ENCODE data around the gene MINDY1.
A peak's percentile ranks its signal among the peaks of the same experiment; 100 is the strongest.

The MINDY1 gene, protein sequence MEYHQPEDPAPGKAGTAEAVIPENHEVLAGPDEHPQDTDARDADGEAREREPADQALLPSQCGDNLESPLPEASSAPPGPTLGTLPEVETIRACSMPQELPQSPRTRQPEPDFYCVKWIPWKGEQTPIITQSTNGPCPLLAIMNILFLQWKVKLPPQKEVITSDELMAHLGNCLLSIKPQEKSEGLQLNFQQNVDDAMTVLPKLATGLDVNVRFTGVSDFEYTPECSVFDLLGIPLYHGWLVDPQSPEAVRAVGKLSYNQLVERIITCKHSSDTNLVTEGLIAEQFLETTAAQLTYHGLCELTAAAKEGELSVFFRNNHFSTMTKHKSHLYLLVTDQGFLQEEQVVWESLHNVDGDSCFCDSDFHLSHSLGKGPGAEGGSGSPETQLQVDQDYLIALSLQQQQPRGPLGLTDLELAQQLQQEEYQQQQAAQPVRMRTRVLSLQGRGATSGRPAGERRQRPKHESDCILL

DNA sequence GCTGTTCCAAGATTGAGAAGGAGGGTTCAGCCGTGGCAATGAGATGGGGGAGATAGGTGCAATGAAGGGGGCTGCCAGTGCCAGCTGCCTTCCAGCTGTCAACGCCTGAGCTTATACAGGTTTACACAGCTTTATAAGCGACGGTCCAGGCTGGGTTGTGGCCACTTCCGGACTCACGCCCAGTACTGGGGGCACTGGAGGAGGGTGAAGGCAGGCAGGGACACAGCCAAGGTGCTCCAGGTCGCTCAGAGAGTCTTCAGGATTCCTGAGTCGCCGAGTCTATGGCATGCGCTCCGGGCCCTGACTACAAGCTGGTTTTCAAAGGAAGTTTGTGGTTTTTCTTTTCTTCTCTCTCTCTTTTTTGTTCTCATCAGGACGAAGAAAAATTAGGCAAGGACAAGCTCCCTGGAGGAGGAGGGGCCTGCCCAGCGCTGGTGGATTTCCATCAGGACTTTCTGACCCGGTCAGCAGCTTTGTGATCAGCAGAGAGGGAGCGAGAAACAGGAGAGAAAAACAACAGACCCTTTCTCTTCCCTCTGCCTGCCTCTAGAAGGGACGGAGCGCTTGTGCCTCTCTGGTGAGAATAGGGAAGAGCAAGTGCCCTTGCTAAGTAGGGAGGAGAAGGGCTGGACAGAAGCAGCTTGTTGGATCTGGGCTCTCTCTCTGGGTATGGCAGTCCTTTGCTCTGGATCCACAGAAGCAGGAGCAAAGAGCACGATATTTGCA is at the start of gene MINDY1:
MINDY1 (minus strand) TSS at position 576 of the 726 bp plus-strand sequence. CDS start 4,285 bp downstream, outside the sequence.
- peak; percentile 87 for DNase-seq (ENCODE audit: low read depth)

DNA sequence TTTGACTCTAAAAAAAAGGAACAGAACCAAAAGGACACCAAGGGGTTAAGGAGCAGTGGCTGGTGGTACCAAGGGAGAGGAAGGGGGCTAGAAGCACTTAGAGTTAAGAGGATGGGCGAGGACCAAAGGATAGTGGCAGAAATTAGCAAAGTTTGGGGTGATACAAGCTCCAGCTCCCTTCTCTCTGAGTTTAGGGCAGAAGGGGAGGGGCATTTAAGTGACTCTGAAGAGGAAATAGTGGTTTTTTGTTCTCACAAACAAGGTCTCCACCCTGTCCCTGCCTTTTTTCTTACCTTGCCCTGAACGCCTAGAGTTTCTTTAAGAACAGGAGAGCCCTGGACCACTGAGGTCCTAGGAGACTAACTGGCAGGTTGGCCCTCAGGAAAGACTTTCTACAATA is 49.4 kb upstream of the MINDY1 start:
- no peak for DNase-seq (ENCODE audit: low read depth)

DNA sequence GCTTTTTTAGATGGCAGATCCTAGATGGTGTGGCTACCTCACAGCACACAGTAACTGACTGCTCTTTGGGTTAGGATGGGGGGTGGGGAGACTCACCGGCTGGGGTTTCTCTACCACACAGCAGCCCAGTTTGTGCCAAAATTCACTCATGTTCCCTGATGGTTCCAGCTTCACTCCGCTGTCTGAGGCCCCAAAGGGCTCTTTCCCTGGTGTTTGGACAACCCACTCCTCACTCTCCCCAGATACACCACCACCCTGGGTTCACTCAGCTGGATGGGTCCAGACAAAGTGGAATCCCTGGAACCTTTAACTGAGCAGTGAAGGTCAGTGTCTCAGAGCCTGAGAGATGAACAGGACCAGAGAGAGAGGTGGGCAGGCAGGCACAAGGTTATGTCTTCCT is 48.9 kb upstream of the MINDY1 start:
- DNase-seq (ENCODE audit: low read depth) = no peak

DNA sequence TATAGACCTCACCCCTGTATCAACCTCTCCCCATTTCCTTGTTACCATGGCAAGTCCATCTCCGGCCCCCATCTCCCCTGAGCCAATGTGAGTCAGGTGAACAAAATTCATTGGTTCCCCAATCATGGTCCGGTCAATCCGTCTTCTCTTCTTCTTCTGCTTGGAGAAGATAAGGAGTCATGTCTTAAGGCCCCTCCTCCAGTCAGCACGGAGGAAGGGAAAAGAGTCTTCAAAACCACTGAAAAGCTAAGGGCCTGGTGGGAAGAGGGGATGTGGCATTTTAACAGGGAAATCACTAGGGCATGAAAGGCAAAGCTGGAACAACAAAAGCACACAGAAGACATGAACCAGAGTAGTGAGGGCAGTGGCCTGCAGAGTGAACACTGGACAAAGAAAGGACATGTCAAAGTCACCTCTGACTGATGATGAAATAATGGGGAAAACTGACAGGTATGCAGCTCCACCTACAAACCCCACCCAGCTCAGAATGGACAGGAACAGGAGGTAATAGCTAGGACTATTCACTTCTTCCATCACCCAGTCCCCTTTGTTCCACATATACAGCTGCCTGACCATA is 48.4 kb upstream of the MINDY1 start:
- DNase-seq (ENCODE audit: low read depth) = no peak

DNA sequence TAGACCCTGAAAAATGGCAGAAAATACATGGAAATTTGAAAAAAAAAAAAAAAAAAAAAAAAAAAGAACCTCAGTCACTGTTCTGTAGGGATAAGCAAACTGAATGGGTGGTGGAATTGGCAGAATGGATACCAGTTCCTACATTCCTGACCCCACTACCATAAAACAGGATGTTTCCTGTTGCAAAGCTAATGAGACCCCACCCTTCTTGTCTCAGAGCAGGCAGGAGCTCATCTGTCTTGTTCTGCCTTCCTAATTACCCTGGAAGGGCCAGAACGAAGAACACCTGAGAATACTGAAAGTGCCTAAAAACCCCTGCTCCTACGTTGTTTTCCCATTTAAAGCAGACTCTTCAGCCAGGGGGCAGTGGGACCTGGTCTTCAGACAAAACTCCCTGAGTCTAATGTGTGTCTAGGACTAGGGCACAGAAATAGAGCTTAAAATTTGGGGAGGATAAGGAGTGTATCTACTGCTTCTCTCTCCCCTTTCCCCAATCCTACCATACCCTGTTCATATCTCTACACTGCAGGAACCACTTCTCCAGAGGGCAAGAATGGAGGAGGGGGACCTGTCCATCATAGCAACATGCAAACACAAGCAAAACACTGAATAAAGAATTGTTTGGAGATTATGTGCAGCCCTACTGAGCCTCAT is 44.8 kb upstream of the MINDY1 start:
- no peak for DNase-seq (ENCODE audit: low read depth)

DNA sequence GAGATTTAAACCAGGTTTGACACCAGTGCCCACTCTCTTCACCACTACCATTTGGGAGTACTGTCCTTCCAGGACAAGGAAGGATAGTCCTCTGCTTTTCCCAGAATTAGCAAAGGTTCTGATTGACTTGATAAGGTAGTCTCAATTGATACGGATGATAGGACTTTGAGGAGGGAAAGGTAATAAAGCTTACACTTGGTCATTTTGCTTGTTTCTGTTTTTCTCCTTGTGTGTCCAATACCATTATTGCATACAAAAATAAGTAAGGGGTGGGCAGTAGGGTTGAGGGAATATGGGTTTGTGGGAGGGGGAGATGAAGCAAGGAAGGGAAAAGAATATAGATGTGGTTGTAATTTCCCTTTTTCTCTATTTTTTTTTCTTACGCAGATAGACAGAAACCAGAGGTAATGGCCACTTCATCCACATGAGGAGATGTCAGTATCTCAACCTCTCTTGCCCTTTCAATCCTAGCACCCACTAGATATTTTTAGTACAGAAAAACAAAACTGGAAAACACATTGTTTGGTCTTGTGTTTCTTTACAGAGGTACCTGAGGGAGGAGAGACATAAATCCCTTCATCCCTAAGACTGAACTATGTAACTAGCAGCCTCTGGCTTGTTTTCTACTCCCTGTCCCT is 43.5 kb upstream of the MINDY1 start:
- DNase-seq (ENCODE audit: low read depth) = no peak

DNA sequence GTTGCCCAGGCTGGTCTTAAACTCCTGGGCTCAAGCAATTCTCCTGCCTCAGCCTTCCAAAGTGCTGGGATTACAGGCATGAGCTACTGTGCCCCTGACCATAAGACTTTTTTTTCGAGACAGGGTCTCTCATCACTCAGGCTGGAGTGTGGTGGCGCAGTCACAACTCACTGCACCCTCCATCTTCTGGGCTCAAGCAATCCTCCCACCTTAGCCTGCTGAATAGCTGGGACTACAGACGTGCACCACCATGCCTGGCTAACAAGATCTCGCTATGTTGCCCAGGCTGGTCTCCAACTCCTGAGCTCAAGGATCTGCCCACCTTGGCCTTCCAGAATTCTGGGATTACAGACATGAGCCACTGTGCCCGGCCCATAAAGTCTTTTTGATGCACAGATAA is 42.8 kb upstream of the MINDY1 start:
- no peak for DNase-seq (ENCODE audit: low read depth)

DNA sequence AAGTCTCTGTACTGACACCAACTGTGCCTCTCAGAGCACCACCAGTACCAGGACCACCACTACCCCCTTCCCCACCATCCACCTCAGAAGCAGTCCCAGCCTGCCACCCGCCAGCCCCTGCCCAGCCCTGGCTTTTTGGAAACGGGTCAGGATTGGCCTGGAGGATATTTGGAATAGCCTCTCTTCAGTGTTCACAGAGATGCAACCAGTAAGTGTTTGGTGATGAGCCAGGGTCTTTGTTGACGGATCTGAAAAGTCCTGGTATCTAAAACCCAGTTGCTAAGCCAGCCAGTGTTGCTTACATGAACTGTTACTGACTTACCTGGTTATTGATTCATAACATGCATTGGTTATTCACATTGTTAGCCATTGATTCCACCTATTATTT is 41.9 kb upstream of the MINDY1 start:
- no peak for DNase-seq (ENCODE audit: low read depth)

DNA sequence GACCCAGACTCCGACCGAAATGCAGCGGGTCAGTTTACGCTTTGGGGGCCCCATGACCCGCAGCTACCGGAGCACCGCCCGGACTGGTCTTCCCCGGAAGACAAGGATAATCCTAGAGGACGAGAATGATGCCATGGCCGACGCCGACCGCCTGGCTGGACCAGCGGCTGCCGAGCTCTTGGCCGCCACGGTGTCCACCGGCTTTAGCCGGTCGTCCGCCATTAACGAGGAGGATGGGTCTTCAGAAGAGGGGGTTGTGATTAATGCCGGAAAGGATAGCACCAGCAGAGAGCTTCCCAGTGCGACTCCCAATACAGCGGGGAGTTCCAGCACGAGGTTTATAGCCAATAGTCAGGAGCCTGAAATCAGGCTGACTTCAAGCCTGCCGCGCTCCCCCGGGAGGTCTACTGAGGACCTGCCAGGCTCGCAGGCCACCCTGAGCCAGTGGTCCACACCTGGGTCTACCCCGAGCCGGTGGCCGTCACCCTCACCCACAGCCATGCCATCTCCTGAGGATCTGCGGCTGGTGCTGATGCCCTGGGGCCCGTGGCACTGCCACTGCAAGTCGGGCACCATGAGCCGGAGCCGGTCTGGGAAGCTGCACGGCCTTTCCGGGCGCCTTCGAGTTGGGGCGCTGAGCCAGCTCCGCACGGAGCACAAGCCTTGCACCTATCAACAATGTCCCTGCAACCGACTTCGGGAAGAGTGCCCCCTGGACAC is 41.4 kb upstream of the MINDY1 start:
- peak; percentile 56 for DNase-seq (ENCODE audit: low read depth)

DNA sequence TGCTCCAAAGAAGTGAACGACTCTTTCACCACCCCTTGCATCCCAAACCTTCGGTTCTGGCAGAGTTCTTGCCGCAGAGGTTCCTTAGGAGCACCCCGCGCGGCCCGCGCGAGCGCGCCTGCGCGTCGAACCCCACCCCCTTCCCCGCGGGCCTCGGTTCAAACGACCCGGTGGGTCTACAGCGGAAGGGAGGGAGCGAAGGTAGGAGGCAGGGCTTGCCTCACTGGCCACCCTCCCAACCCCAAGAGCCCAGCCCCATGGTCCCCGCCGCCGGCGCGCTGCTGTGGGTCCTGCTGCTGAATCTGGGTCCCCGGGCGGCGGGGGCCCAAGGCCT is 40.9 kb upstream of the MINDY1 start, which contains the start of gene C1orf56:
C1orf56 (plus strand) TSS at position 161 of the 334 bp plus-strand sequence; CDS start at position 258, 97 bp downstream.
- peak; percentile 69 for DNase-seq (ENCODE audit: low read depth)

DNA sequence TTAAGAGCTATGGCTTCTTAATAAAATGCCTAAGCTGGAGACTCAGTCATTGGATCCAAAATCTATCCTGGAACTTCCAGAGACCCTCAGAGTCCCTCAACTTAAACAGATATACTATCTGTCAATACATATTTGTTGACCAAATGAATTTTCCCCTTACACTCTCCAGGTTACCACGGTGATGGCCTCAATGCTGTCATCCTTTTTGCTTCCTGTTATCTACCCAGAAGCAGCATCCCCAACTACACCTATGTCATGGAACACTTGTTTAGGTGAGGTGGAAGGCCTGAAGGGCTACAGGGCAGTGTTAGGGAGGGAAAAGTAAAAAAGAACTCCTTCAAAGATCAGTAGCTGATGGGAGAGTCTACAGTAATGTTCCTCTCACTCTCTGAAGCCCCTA is 36.5 kb upstream of the MINDY1 start:
- no peak for DNase-seq (ENCODE audit: low read depth)

DNA sequence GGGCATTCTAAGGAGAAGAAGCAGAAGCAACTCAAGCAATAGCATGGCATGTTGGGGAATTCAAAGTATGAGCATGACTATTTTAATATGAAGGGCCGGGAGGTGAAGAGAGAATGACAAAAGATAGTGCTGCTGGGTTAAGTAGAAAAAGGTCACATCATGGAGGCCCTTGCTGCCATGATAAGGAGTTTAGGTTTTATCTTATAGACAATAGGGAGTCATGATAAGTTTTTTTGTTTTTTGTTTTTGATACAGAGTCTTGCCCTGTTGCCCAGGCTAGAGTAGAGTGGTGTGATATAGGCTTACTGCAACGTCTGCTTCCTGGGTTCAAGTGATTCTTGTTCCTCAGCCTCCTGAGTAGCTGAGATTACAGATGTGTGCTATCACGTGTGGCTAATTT is 32.8 kb upstream of the MINDY1 start:
- DNase-seq (ENCODE audit: low read depth) = no peak

DNA sequence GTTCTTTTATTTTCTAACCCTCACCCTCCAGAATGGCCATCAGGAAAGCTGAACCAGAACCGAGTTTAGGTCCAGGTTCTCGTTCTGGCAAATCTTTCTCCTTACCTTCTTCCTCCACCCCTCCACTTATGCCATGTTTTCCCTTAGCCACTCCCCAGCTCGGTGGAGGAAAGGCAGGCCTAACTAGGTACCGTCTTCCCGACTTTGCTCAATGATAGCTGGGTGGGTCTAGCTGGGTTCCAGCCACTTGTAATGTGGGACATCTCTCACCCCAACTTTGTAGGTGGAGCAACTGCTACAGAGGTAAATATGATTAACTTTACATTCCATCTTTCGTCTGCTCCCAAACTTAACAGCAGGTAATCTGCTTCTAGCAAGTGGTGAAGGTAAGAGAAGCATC is 30.3 kb upstream of the MINDY1 start:
- DNase-seq (ENCODE audit: low read depth) = no peak

DNA sequence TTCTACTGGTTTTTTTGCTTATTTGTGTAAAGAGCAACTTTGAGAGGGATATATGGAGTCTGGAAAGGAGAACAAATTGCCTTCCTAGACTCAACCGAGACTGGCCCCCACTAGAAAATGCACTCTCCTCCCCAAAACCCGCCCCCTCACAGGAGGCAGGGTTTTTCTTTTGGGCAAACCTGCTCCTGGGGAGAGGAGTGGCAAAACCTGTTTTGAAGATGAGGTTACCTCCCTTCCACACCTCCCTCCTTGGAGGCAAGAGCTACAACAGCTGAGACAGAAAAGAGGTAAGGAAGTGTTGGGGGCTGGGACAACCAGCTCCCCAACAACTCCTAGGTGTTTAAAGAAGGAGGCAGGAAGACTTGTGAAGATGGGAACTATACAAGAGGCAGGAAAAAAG is 29.7 kb upstream of the MINDY1 start, which contains the start of gene BNIPL:
BNIPL (plus strand) TSS at position 231 of the 400 bp plus-strand sequence; CDS start at position 371, 140 bp downstream.
- DNase-seq (ENCODE audit: low read depth) = no peak

DNA sequence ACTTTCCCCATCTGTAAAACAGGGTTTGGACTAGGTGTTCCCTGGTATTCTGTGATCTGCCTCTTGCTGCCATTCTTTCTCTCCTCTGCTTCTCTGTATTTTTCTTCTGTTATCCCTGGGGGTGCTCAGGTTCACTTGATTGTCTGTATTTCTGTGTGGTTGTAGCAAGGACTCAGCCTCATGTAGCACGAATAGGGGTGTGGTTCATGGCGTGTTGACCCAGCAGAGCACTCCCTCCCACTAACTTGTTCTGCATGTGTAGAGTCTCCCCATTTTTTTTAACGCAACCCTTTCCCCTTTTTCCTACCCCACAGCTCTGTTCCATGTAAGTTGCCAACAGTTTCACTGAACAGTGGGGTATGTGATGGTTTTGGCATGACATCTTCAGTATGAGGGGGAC is 28.5 kb upstream of the MINDY1 start:
- DNase-seq (ENCODE audit: low read depth) = no peak

DNA sequence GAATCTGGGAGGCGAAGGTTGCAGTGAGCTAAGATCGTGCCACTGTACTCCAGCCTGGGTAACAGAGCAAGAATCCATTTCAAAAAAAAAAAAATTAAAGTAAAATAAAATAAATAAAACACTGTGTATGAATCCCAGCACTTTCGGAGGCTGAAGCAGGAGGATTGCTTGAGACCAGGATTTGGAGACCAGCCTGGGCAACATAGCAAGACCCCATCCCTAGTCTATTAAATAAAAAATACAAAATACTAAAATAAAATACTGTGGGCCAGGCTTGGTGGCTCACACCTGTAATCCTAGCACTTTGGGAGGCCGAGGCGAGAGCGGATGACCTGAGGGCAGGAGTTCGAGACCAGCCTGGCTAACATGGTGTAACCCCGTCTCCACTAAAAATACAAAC is 25.5 kb upstream of the MINDY1 start:
- DNase-seq (ENCODE audit: low read depth) = no peak

DNA sequence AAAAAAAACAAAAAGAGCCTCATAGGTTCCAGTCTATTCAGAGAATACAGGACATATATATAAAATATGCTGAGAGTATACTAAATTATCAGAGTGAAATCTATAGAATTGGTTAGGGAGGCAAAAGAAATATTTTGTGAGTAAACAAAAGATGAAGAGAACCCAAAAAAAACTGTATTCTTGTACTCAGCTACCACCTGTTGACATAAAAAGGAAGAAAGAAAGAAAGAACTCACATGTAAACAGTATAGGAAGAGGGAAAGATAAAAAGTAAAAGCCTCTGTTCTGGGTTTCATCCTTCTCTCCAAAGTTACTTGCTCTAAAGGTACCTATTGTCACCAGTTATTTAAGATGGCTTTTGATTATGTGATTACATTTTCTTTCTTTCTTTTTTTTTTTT is 19.8 kb upstream of the MINDY1 start:
- DNase-seq (ENCODE audit: low read depth) = no peak

DNA sequence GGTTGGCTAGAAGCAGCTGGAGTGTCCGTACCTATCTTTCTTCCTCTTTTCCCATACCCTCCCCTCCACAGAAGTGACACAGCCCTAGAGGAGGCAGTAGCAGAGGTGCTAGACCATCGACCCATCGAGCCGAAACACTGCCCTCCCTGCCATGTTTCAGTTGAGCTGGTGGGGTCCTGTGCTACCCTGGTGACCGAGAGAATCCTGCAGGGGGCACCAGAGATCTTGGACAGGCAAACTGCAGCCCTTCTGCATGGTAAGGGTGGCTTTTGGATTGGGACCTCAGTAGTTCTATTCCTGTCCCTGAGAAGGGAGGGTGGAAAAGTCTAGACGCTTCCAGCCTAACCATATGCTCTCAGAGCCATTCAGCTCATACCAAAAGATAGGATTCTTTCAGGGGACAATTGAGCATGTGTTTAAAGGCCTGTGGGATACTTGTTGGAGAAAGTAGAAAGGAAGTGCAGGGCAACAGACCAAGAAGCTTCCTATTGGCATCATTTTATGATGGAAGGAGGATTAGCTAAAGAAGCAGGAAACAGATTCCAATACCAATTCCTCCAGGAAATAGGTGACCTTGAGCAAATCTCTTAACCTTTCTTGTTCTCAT is 17.9 kb upstream of the MINDY1 start:
- DNase-seq (ENCODE audit: low read depth) = peak; percentile 42

DNA sequence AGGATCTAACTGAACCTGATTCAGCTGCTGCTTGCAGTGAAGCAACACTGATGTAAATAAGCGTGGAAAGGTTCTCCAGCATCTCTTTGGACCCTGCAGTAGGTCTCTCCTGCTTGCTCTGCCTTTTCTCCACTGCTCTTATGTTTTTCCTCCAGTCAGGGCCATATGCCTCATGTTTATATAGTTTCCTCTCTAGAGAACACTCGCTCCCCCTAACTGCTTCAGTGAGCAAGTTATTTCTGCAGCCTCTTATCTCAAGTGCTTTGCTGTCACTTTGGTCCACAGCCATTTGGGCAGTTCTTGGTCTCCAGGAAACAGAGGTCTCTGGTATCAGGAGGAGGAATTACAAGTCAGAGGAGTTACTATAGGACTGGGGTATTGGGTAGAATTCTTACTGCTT is 6.8 kb upstream of the MINDY1 start:
- DNase-seq (ENCODE audit: low read depth) = no peak

DNA sequence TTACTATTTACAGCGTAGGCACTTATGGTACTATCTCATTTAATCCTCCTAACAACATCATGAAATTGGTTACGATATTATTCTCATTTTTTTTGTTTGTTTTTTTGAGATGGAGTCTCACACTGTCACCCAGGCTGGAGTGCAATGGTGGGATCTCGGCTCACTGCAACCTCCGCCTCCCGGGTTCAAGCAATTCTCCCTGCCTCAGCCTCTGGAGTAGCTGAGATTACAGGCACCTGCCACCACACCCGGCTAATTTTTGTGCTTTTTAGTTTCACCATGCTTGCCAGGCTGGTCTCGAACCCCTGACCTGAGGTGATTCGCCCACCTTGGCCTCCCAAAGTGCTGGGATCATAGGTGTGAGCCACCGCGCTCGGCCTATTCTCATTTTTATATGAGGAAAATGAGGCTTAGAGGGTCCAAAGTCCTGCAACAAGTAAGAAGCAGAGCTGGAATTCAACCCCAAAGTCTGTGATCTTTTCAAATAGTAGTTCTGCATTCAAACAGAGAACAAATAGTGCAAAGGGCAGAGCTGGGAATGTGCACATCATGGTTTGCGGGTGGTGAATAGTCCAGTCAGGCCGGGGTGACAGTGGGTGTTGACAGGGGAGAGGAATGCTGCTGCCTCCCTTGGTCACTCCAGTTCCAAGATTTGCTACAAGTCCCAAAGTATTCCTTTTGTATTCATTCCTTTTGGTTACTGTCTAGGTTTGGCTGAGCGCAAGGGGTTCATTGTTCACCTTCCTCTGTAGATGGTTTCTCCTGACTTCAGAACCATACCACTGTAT is 6.2 kb upstream of the MINDY1 start:
- no peak for DNase-seq (ENCODE audit: low read depth)

Measured in fibroblast of gingiva (primary cell).